Activated CD8-positive, alpha-beta T cell treated with anti-CD3 and anti-CD28 coated beads, Interleukin-2, amount 10 ng/mL, durations not matched to agents 7 days and 5 days (primary cell): Measurements from ENCODE around the gene MED15. TPM values are rescaled to one million over a fixed set of nuclear protein-coding genes. Genes with fewer than 3 reads are reported as not detected.

Experiments
- ATAC-seq: fragments of 150-1000 bp; cut with Tn5 transposase; one replicate; pipeline ENCODE4 v1.10.0; 2021; ENCODE audit warnings: moderate library complexity
- CTCF ChIA-PET: fragments of 350-600 bp; sonication (Branson Sonifier 250); formaldehyde crosslinking; loops from one replicate; lab custom pipeline; 2021; ENCODE audit warnings: antibody characterized with exemption; lab: Charles Lee
- POLR2A ChIA-PET: fragments of 350-600 bp; sonication (Branson Sonifier 250); formaldehyde crosslinking; loops from one replicate; lab custom pipeline; 2021; ENCODE audit warnings: antibody characterized with exemption; lab: Charles Lee
- DNase-seq: peaks from one replicate; pipeline ENCODE4 v3.0.0-alpha.2; 2020
- H3K27ac Mint-ChIP-seq: one replicate; pipeline ENCODE4 v1.8.0; 2021; ENCODE audit warnings: mild to moderate bottlenecking, mixed read lengths
- H3K27me3 Mint-ChIP-seq: one replicate; pipeline ENCODE4 v1.8.0; 2021; ENCODE audit warnings: low read depth, mixed read lengths
- H3K36me3 Mint-ChIP-seq: one replicate; pipeline ENCODE4 v1.8.0; 2021; ENCODE audit warnings: low read depth, mixed read lengths
- H3K4me1 Mint-ChIP-seq: one replicate; pipeline ENCODE4 v1.8.0; 2021; ENCODE audit warnings: low read depth, mixed read lengths
- H3K4me3 Mint-ChIP-seq: one replicate; pipeline ENCODE4 v1.8.0; 2021; ENCODE audit warnings: mild to moderate bottlenecking, mixed read lengths
- H3K9me3 Mint-ChIP-seq: one replicate; pipeline ENCODE4 v1.8.0; 2022; ENCODE audit warnings: mixed read lengths; ENCODE audit not compliant: insufficient read depth
- total RNA-seq, 2 experiments: library from RNA; stranded (reverse); gene quantifications; one replicate each; pipeline ENCODE4 v1.2.3, GENCODE V29; 2021

The MED15 gene
- 100 to 1,000 TPM; 155 to 161 TPM for total RNA-seq

GRCh38 chr22:20507253-20508066, at the start of gene MED15:
MED15 (plus strand) TSS chr22:20507610; CDS start chr22:20507679, 69 bp downstream.
- no peaks in the 10 kb centered on the region for H3K9me3 Mint-ChIP-seq
- ChIA-PET CTCF (interaction anchor here (0.6 to 6.3 kb wide), 8 partner anchors 11 to 60 kb away, joined by 3 to 98 read pairs (median 4); no protein-coding TSS in a partner anchor), POLR2A (interaction anchor here (0.7 to 3.5 kb wide), 19 partner anchors 12 to 495 kb away, joined by 3 to 28 read pairs (median 5); partner anchors contain the start of genes KLHL22 and ZNF74)
- H3K4me1 Mint-ChIP-seq: peaks cover 49% of the 10 kb centered on the region
- DNase-seq: peak; percentile 95
- peaks cover 38% of the 10 kb centered on the region for H3K36me3 Mint-ChIP-seq
- H3K27ac Mint-ChIP-seq: peak within 1 kb of the TSS; percentile 92
- H3K4me3 Mint-ChIP-seq: peak within 1 kb of the TSS; percentile 90
- ATAC-seq: peak; percentile 93
- no peaks in the 10 kb centered on the region for H3K27me3 Mint-ChIP-seq

GRCh38 chr22:20458530-20459151, 48.8 kb upstream of the MED15 start:
- H3K4me1 Mint-ChIP-seq: peaks cover 33% of the 10 kb centered on the region
- ChIA-PET POLR2A (no interaction called here), CTCF (no interaction called here)
- H3K27ac Mint-ChIP-seq: no peak overlapping the region
- H3K9me3 Mint-ChIP-seq: no peaks in the 10 kb centered on the region
- ATAC-seq (no peak), DNase-seq (no peak)
- no peak overlapping the region for H3K4me3 Mint-ChIP-seq
- no peaks in the 10 kb centered on the region for H3K27me3 Mint-ChIP-seq
- H3K36me3 Mint-ChIP-seq: peaks cover 45% of the 10 kb centered on the region

- ATAC-seq (no peak), DNase-seq (no peak)
- Mint-ChIP-seq H3K9me3 (no peaks in the 10 kb centered on the region), H3K4me3 (no peak overlapping the region), H3K36me3 (peaks cover 50% of the 10 kb centered on the region), H3K4me1 (peaks cover 38% of the 10 kb centered on the region), H3K27ac (no peak overlapping the region), H3K27me3 (no peaks in the 10 kb centered on the region)
- CTCF ChIA-PET: no interaction called here
- POLR2A ChIA-PET: no interaction called here
Observed at GRCh38 chr22:20459152-20459542, 48.3 kb upstream of the MED15 start.

- Mint-ChIP-seq H3K36me3 (peaks cover 55% of the 10 kb centered on the region), H3K4me3 (no peak overlapping the region), H3K9me3 (no peaks in the 10 kb centered on the region), H3K27me3 (no peaks in the 10 kb centered on the region), H3K27ac (peak overlapping the region; percentile 50), H3K4me1 (peaks cover 45% of the 10 kb centered on the region)
- ATAC-seq: no peak
- CTCF ChIA-PET: interaction anchor here (1.4 kb wide), 1 partner anchor 30 kb away, joined by 4 read pairs; no protein-coding TSS in a partner anchor
- POLR2A ChIA-PET: no interaction called here
- no peak for DNase-seq
Observed at GRCh38 chr22:20459862-20460261, 47.5 kb upstream of the MED15 start.

GRCh38 chr22:20463324-20464095, 43.9 kb upstream of the MED15 start:
- Mint-ChIP-seq H3K36me3 (peaks cover 50% of the 10 kb centered on the region), H3K27ac (peak overlapping the region; percentile 98), H3K4me3 (peak overlapping the region; percentile 66), H3K27me3 (no peaks in the 10 kb centered on the region), H3K9me3 (no peaks in the 10 kb centered on the region), H3K4me1 (peaks cover 42% of the 10 kb centered on the region)
- peak; percentile 46 for ATAC-seq
- POLR2A ChIA-PET: interaction anchor here (0.6 to 2.8 kb wide), 8 partner anchors 9 to 95 kb away, joined by 3 to 21 read pairs (median 6); partner anchors contain the start of genes KLHL22 and MED15
- CTCF ChIA-PET: interaction anchor here (0.9 to 3.5 kb wide), 17 partner anchors 10 to 146 kb away, joined by 3 to 17 read pairs (median 4); no protein-coding TSS in a partner anchor
- DNase-seq: peak; percentile 64

GRCh38 chr22:20464096-20464614, 43.3 kb upstream of the MED15 start:
- ATAC-seq (peak; percentile 93), DNase-seq (peak; percentile 86)
- Mint-ChIP-seq H3K9me3 (no peaks in the 10 kb centered on the region), H3K4me3 (peak overlapping the region; percentile 66), H3K36me3 (peaks cover 51% of the 10 kb centered on the region), H3K27me3 (no peaks in the 10 kb centered on the region), H3K4me1 (peaks cover 47% of the 10 kb centered on the region), H3K27ac (peak overlapping the region; percentile 98)
- POLR2A ChIA-PET: interaction anchor here (1.0 to 2.8 kb wide), 7 partner anchors 10 to 93 kb away, joined by 3 to 21 read pairs (median 6); partner anchors contain the start of genes KLHL22 and MED15
- CTCF ChIA-PET: interaction anchor here (0.9 to 3.5 kb wide), 17 partner anchors 8 to 146 kb away, joined by 3 to 17 read pairs (median 4); no protein-coding TSS in a partner anchor

GRCh38 chr22:20464912-20465758, 42.3 kb upstream of the MED15 start:
- POLR2A ChIA-PET: interaction anchor here (1.0 to 2.8 kb wide), 4 partner anchors 9 to 30 kb away, joined by 3 to 21 read pairs (median 8); partner anchors contain the start of gene KLHL22
- CTCF ChIA-PET: interaction anchor here (0.9 to 3.5 kb wide), 8 partner anchors 9 to 86 kb away, joined by 3 to 17 read pairs (median 6); no protein-coding TSS in a partner anchor
- Mint-ChIP-seq H3K4me1 (peaks cover 54% of the 10 kb centered on the region), H3K9me3 (no peaks in the 10 kb centered on the region), H3K4me3 (no peak overlapping the region), H3K36me3 (peaks cover 49% of the 10 kb centered on the region), H3K27me3 (no peaks in the 10 kb centered on the region), H3K27ac (peak overlapping the region; percentile 98)
- no peak for ATAC-seq
- DNase-seq: no peak

GRCh38 chr22:20465759-20466077, 41.7 kb upstream of the MED15 start:
- ATAC-seq (no peak), DNase-seq (no peak)
- peaks cover 54% of the 10 kb centered on the region for H3K4me1 Mint-ChIP-seq
- CTCF ChIA-PET: no interaction called here
- H3K27ac Mint-ChIP-seq: peak overlapping the region; percentile 98
- POLR2A ChIA-PET: no interaction called here
- H3K4me3 Mint-ChIP-seq: no peak overlapping the region
- no peaks in the 10 kb centered on the region for H3K9me3 Mint-ChIP-seq
- H3K36me3 Mint-ChIP-seq: peaks cover 52% of the 10 kb centered on the region
- H3K27me3 Mint-ChIP-seq: no peaks in the 10 kb centered on the region

- no peak for ATAC-seq
- Mint-ChIP-seq H3K9me3 (no peaks in the 10 kb centered on the region), H3K27ac (peak overlapping the region; percentile 8), H3K4me1 (peaks cover 50% of the 10 kb centered on the region), H3K36me3 (peaks cover 51% of the 10 kb centered on the region), H3K4me3 (no peak overlapping the region), H3K27me3 (no peaks in the 10 kb centered on the region)
- POLR2A ChIA-PET: no interaction called here
- no peak for DNase-seq
- CTCF ChIA-PET: interaction anchor here (2.8 kb wide), 1 partner anchor 11 kb away, joined by 13 read pairs; no protein-coding TSS in a partner anchor
Observed at GRCh38 chr22:20466659-20467379, 40.6 kb upstream of the MED15 start.
